HG03521 (cell line): ENCODE results near the gene LILRB5.
"Not testable (repeated sequence)": the region's sequence is repeated elsewhere in the genome, so short reads cannot be mapped to it uniquely, and the experiment has no call there.

Experiments
- ATAC-seq: cut with Tn5 transposase; IDR thresholded peaks from one replicate; pipeline ENCODE4 v1.9.1; 2021; ENCODE audit warnings: mild to moderate bottlenecking, moderate library complexity; ENCODE audit not compliant: unreplicated experiment

The LILRB5 gene

DNA sequence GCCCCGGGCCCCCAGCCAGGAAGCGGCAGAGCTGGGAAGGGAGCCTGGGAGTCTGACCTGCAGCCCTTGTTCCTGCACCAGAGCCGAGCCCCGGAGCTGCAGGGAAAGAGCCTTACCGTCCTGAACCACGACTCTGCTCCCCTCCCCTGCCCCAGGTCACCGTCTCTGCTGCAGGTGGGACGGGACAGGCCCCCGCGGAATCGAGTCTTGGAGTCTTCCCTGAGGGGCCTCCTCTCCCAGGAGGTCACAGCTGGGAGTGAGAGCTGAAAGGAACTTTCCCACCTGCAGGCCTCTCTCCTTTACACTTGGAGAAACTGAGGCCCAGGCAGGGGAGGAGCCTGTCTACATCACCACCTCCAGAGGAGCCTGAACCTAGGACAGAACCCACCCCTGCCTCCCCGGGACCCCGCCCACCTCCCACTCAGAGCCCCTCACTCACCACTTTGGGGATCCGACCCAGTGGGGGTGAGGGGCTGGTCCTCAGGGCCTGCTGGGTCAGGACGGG, 20.1 kb upstream of the LILRB5 start:
- ATAC-seq = not testable (repeated sequence)

DNA sequence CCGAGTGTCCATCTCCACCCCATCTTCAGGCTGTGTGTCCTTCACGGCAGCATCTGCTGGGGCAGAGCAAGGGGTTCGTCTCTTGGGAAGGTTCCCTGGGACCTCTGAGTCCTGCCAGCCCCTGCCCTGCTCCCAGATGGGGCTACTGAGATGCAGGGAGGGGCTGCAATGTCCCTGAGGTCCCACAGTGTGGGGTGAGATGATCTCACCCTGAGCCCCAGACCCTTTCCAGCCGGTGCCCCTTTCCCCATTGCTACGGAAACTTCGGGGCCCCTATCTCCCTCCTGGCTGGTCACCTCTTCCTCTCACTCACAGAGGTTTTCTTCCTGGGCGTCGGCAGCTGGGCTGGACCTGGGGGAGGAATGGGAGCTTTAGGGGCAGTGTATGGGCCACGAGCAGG, 18.9 kb upstream of the LILRB5 start:
- no peak for ATAC-seq

DNA sequence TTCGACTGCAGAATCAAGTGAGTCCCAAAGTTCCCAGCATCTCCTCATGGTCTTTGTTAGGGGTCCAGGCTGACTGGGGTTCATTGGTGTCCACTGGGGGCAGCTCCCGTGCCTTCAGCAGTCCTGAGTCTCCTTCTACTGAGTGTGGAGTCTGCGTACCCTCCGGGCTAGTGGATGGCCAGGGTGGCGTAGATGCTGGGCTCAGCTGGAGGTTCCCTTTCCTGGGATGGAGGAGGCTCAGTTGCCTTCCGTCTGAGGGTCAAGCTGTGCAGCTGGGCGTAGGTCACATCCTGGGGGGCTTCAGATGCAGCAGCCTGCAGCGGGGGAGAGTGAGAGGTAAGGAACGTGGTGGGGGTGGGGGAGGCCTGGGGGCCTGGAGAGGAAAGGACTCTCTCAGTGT, 17.4 kb upstream of the LILRB5 start:
- not testable (repeated sequence) for ATAC-seq

DNA sequence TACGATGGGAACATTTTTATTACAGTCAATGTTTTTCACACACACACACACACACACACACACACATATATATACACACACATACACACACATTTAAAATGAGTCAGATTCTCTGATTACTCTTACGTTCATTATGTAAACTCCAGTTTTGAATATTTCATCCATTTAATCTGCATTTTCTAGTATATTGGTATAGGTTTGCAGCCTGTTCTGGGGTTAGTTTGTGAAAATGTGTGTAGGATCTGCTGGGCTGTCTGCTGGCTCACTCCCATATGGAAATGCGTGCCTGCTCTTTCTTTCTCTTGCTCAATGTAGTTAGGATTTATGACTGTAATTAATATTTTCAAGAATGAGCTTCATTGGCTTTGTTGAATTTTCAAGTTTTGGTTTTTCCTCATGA, 16.7 kb upstream of the LILRB5 start:
- ATAC-seq = no peak

DNA sequence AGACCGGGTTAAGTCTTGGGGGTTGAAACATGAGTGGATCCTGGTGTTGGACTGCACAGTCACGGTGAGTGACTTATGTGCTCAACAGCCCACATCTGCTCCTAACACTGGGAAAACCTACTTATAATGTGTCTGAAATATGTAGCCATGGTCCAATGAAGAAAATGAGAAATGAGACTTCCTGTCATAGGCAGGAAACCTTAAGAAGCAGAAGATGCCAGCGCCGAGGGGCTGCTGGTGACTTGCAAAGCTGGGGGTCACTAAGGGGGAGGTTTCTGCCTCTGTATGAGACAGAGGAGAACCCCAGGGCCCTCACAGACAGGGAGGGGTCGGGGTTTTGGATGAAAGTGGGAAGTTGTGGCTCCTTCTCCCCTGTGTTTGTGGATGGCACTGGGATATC, 15.1 kb upstream of the LILRB5 start:
- not testable (repeated sequence) for ATAC-seq

DNA sequence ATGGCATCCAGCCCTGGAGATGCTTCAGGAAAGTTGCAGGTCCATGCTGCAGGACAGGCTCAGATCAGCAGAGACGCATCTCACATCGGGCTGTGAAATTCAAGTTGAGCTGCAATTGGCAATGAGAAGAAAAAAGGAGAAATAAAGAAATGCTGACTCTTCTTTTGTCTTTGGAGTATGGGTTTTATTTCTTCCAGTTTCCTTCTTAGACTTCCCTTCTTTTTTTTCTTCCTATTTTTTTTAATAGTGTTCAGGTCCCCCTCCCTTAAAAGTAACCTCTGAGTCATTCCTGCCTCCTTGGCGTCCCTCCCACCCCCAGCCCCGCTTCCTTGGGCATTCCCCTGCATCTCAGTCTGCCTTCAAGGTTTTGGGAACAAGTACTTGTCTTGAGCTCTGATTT, 14.5 kb upstream of the LILRB5 start:
- ATAC-seq = not testable (repeated sequence)

DNA sequence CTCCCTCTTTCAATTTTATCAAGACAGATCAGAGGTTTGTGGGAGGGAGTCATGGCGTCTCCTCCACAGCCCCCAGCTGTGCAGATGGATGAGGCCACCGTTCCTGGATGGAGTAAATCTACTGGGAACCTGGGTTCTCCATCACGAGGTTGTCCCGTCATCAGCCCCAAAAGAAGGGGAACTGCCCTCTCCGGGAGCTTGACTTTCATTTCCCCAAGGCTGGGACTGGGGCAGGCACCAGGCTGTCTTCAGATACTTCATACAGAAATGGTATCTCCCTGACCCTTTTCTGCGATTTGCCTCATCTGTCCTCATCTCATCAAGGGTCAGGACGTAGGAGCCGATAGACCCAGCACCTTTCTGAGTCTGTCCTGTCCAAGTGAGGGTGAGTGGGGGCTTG, 14.0 kb upstream of the LILRB5 start:
- no peak for ATAC-seq

DNA sequence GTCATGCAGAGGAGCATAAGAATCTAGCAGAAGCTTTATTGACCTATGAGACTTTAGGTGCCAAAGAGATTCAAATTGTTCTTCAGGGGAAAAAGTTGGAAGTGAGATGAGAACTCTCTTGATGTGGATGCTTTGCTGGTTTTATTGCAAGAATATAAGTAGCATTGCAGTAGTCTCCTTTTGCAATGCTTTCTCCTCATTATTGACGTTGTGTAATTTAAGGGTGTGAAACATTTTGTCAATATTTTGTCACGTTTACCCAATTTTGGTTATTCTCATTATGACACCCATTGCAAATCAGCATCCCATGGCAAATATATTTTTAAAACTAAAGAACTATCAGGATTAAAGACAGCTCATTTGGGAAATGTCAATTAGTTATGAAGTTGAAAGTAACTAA, 11.9 kb upstream of the LILRB5 start:
- no peak for ATAC-seq

DNA sequence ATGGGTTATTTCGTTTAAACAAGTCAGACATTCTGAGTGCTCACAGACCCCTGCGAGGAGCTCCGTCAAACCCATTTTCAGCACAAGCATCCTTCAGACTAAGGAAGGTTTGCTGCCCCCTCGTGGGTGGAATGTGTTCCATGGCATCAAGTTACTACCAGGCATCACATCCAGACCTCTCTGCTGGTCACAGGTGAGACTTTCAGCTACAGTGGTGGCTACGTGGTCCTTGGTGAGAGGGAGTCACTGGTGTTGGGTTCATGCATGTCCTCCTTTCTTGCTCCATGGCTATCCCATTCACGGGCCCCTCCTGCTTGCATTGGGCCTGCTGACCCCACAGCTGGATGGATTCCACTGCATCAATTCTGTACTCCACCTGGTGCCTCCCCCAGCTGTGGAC, 9.1 kb upstream of the LILRB5 start:
- ATAC-seq = no peak

DNA sequence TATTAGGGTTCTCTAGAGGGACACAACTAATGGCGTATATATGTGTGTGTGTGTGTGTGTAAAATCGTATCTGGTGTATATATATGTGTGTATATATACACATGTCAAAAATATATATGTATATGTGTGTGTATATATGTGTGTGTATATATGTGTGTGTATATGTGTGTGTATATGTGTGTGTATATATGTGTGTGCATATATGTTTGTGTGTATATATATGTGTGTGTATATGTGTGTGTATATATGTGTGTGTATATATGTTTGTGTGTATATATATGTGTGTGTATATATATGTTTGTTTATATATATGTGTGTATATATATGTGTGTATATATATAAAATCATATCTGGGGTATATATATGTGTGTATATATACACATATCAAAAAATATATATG, 5.4 kb upstream of the LILRB5 start:
- ATAC-seq = no peak

DNA sequence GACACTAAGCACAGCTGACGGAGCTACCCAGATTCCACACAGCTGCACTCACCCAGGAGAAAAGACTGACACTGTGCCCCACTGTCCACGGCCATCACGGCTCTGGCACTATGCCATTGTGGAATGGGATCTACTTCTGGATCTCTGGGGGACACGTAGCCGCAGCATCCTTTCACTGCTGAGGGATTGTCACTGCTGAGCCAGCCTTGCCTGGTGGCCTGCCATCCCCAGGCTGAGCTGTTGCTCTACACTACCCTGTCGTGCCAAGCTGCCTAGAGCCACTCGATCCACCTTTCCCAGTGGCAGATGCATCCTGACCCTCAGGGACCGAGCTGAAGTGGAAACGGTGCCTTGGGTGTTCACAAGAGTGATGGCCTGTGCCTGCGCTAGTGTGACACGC, 5.0 kb upstream of the LILRB5 start:
- ATAC-seq = no peak

DNA sequence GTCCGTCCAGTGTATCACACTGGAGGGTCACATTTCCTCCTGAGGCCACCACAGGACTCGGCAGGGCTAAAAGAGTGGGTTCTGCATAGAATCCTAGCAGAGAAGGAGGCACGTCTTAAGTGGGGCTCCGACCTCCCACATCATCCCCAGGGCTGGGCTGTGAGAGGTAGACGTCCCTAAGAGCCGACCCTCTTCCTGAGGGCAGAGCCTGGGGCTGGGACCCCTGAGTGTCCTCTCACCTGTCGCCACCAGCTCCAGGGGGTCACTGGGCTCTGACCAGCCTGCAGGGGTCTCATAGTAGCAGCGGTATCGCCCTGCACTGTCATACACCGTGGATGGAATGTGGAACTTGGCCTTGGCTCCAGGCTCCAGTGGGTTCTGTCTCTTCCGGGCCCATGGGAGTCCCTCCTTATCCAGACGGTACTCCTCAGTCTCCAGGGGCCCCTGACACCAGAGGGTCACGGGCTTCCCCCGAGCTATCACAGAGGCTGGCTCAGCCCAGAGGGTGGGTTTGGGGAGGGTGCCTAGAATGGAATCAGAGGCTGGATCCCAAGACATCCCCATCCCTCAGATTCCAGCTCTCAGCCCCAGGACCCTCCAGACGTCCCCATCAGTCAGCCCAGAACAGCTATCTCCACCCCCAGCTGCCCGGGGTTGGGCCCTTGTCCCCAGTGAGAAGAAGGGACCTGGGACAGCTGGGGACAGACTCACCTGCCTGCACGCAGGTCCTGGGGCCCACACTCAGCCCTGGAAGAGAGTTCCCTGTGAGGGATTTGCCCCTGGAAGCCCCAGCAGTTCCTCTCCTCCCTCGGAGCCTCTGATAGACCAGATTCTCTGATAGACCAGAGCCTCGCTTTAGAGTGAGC, 590 bp downstream of the LILRB5 start:
- no peak for ATAC-seq

DNA sequence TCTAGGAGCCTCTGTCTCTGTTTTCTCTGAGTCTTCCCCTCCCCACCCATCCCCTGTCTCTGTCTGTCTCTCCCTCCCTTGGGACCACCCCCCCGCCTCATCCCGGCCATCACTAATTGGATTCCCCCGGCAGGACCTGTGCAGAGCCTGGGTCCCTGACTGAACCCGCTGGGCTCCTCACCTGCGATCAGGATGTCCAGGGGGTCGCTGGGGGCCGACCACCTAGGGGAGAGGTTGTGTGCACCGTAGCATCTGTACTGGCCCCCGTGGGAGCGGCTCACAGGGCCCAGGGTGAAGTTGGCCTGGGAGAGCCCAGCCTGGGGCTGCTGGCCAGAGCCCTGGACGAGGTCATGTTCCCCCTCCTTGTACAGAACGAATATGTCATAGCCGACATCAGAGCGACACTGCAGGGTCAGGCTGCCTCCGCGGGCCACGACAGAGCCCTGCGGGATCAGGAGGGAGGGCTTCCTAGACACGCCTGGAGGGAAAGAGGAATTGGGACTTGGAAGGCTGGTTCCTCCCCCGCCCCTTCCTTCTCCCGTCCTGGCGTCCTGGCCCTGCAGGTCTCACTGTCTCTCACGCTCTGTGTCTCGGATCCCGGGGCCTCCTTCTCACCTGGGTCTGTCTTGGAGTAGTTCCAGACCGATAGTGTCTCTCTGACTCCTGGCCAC, 1.8 kb downstream of the LILRB5 start:
- ATAC-seq = no peak

DNA sequence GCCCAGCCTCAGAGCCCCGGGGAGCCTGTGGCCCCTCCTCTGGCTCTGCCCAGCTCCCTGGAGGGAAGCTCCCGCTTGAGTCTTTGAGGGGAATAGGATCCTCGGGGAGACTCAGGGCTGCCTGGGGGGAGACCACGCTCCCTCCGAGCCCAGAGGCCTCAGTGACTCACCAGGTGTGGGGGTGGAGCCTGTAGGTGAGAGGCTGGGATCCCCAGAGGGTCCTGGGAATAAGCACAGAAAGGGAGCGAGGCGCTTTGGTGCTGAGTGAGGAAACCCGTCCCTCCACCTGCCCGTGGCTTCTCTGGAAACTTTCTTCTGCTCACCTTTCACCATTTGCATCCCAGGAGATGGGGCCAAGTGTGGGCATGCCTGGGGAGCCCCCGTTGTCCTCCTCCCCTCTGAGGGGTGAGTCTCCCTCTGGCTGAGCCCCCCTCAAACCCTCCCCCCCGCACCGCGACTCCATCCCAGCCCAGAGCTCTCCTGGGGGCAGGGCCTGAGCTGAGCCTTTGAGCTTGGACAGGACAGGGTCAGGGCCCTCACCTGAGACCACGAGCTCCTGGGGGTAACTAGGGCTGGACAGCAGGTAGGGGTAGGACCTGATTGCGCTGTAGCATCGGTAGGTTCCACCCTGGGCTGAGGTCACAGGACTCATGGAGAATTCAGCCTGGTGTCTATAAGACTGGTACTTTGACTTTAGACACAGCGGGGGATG, 2.7 kb downstream of the LILRB5 start:
- no peak for ATAC-seq

DNA sequence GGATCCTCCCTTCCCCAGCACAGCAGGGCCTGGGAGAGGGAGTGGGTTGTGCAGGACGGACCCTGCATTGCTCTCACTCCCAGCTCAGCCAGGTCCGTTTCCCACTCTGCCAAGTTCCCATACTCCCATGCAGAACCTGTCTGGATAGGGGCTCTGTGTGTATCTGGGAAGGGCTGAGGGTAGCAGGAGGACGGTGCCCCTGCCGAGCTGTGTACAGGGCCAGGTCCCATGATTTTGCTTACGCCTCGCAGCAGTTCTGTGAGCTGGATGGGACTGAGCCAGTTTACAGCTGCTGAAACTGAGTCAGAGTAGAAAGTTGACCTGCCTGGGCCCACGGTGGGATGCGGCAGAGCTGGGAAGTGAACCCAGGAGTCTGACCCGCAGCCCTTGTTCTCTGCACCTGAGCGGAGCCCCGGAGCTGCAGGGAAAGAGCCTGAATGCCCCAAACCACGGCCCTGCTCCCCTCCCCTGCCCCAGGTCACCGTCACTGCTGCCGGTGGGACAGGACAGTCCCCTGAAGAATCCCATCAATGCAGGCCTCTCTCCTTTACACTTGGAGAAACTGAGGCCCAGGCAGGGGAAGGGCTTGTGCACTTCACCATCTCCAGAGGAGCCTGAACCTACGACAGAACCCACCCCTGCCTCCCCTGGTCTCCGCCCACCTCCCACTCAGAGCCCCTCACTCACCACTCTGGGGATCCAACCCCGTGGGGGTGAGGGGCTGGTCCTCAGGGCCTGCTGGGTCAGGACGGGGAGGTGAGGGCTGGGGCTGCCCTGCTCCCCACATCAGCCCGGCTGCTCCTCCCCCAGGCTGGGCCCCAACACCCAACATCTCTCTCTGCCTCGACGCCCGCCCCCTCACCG, 3.5 kb downstream of the LILRB5 start:
- no peak for ATAC-seq

DNA sequence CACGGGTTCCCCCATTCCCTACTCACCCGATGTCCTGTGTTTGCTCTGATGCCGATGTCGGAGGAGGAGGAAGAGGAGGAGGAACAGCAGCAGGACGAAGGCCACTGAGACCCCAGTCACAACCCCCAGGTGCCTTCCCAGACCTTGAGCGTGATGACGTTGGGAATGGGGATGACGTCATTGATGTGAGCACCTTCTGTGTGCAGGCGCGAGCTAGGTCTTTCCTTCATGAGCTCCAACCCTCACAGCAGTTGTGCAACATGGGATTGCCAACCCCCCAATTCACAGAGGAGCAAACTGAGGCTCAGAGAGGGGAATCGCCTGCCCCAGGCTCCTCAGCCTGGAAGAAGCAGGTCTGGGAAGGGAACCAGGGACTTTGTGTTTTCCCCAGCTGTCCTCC, 4.2 kb downstream of the LILRB5 start:
- ATAC-seq = no peak

DNA sequence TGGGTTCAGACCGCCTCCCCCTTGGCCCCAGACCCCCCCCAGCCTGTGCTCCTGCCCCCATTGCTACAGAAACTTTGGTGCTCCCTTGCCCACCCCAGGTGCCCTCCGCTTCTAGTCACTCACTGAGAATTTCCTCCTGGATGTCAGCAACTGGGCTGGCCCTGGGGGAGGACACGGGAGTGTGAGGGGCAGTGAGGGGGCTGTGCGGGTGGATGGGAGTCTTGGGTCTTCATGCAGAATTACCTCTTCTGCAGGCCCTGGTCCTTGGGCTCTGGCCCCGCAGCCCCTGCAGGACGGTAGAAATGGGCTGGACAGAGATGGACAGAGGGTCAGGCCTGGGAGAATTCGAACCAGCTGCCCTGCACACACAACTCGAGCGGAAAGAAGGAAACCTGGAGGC, 4.8 kb downstream of the LILRB5 start:
- ATAC-seq = no peak

DNA sequence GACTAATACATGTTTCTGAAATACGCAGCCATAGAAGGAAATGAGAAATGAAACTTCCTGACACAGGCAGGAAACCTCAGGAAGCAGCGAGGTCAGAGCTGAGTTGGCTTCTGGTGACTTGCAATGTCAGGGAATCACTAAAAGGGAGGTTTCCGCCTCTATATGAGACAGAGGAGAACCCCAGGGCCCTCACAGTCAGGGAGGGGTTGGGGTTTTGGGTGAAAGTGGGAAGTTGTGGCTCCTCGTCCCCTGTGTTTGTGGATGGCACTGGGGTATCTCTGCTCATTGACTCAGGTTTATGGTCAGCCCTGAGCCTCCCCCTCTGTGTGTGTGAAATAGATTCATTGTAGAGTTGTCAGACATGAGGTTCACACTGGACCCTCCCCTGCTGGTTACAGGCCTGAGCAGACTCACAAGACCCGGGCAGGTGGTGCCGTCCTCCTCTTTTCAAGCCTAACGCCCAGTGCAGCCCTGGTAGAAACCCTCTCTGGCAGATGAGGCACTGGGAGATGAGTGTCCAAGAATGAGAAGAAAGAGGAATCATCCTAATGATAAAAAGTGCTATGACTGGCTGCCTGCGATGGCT, 9.0 kb downstream of the LILRB5 start:
- no peak for ATAC-seq

DNA sequence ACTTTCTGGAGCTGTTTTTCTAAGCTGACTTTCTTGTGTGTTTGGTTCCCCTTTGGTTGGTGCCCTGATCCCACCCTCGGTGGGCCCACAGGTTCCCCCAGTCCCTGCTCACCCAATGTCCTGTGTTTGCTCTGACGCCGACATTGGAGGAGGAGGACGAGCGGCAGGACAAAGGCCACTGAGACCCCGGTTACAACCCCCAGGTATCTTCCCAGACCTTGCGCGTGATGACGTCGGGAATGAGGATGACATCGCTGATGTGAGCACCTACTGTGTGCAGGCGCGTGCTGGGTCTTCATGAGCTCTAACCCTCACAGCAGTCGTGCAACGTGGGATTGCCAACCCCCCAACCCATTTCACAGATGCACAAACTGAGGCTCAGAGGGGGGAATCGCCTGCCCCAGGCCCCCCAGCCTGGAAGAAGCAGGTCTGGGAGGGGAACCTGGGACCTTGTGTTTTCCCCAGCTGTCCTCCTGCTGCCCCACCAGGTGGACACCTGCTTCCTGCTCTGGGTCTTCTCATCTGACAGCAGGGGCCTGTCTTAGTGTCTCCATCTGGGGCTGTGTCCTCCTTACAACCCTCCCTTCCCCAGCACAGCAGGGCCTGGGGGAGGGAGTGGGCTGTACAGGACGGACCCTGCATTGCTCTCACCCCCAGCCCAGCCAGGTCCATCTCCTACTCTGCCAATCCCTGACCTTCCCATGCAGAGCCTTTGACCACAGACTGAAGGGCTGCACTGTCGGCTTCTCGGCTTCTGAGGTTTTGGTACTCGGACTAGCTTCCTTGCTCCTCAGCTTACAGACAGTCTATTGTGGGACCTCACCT, 9.8 kb downstream of the LILRB5 start:
- no peak for ATAC-seq
